Cardiac septum (tissue), 1 donor: ENCODE measurements around the gene EYS. TPM values are rescaled to one million over a fixed set of nuclear protein-coding genes. Genes with fewer than 3 reads are reported as not detected.

Experiments used
- DNase-seq: peaks from one replicate; pipeline ENCODE4 v3.0.0-alpha.2; 2020; ENCODE audit warnings: low spot score
- intact Hi-C: fragments of 100-400 bp; cut with DNase I; formaldehyde crosslinking; loops from one replicate; pipeline ENCODE4 v1.14.0; 2022
- total RNA-seq: library from RNA; stranded (reverse); fragmentation: NEBNext Ultra II Directional; extraction: Animal tissue kit (Norgen Biotek cat#: 25700); gene quantifications from one replicate; pipeline ENCODE4 v1.2.1, GENCODE V29; 2021
- donor health status: DM: no; HTN: no; CAD: no.

EYS gene
- total RNA-seq, 1 donor from 2014 or later = 0.24 TPM

- no peak for DNase-seq
- intact Hi-C loops = no loop called here
These were observed 993.0 kb downstream of the EYS start for GRCh38 chr6:64714073-64714472.

GRCh38 chr6:64713175-64713574, 993.9 kb downstream of the EYS start:
- intact Hi-C loops = no loop called here
- DNase-seq = no peak

GRCh38 chr6:64712606-64713005, 994.4 kb downstream of the EYS start:
- intact Hi-C loops = no loop called here
- DNase-seq = no peak

- DNase-seq = no peak
- intact Hi-C loops = no loop called here
These were observed 1003.1 kb downstream of the EYS start for GRCh38 chr6:64703922-64704321.

GRCh38 chr6:64696053-64696452, 1011.0 kb downstream of the EYS start:
- no peak for DNase-seq
- intact Hi-C loops = no loop called here

GRCh38 chr6:64694356-64694755, 1012.7 kb downstream of the EYS start:
- intact Hi-C loops = no loop called here
- DNase-seq = no peak

- intact Hi-C loops = no loop called here
- DNase-seq = no peak
These were observed 1016.0 kb downstream of the EYS start for GRCh38 chr6:64691064-64691463.

GRCh38 chr6:64685401-64685800, 1021.6 kb downstream of the EYS start:
- intact Hi-C loops = no loop called here
- DNase-seq = no peak

GRCh38 chr6:64683682-64684081, 1023.3 kb downstream of the EYS start:
- DNase-seq = no peak
- intact Hi-C loops = no loop called here

GRCh38 chr6:64681416-64682160, 1025.4 kb downstream of the EYS start:
- DNase-seq = no peak
- intact Hi-C loops = no loop called here

GRCh38 chr6:64680446-64680845, 1026.6 kb downstream of the EYS start:
- intact Hi-C loops = no loop called here
- no peak for DNase-seq

GRCh38 chr6:64679416-64679815, 1027.6 kb downstream of the EYS start:
- intact Hi-C loops = no loop called here
- DNase-seq = no peak

GRCh38 chr6:64672651-64673050, 1034.4 kb downstream of the EYS start:
- no peak for DNase-seq
- intact Hi-C loops = no loop called here

GRCh38 chr6:64672131-64672530, 1034.9 kb downstream of the EYS start:
- intact Hi-C loops = no loop called here
- DNase-seq = no peak

GRCh38 chr6:64665137-64665536, 1041.9 kb downstream of the EYS start:
- intact Hi-C loops = no loop called here
- DNase-seq = no peak

GRCh38 chr6:64664480-64664879, 1042.5 kb downstream of the EYS start:
- intact Hi-C loops = no loop called here
- DNase-seq = no peak

GRCh38 chr6:64644024-64644423, 1063.0 kb downstream of the EYS start:
- intact Hi-C loops = no loop called here
- DNase-seq = no peak

GRCh38 chr6:64630901-64631300, 1076.1 kb downstream of the EYS start:
- DNase-seq = no peak
- intact Hi-C loops = no loop called here

GRCh38 chr6:64622944-64623343, 1084.1 kb downstream of the EYS start:
- intact Hi-C loops = no loop called here

GRCh38 chr6:64602993-64603392, 1104.0 kb downstream of the EYS start:
- intact Hi-C loops = no loop called here

More at GRCh38 chr6:64622944-64623343, 1084.1 kb downstream of the EYS start:
- no peak for DNase-seq

GRCh38 chr6:64591676-64592036, 1115.4 kb downstream of the EYS start:
- intact Hi-C loops = no loop called here
- DNase-seq = no peak

More at GRCh38 chr6:64602993-64603392, 1104.0 kb downstream of the EYS start:
- no peak for DNase-seq
